RPMI7951 (cell line): ENCODE measurements around the gene HMCN2. TPM values are rescaled to one million over a fixed set of nuclear protein-coding genes. Genes with fewer than 3 reads are reported as not detected.

Source experiments
- DNase-seq: peaks from one replicate; pipeline ENCODE4 v3.0.0-alpha.2; 2012; ENCODE audit warnings: low read depth
- total RNA-seq: library from RNA; depleted of rRNA; stranded (reverse); fragments of >200 nt; shearing (Covaris generic); gene quantifications from 2 replicates; pipeline ENCODE4 v1.2.3, GENCODE V29; 2014

Gene HMCN2
- total RNA-seq, 1 experiment from 2014 or later = under 0.01 TPM

GRCh38 chr9:130466537-130467217, 201.1 kb downstream of the HMCN2 start:
- no peak for DNase-seq

- no peak for DNase-seq
Measured at GRCh38 chr9:130467316-130467715, 201.8 kb downstream of the HMCN2 start.

- DNase-seq = no peak
Measured at GRCh38 chr9:130468566-130468965, 203.0 kb downstream of the HMCN2 start.

GRCh38 chr9:130470269-130470668, 204.7 kb downstream of the HMCN2 start:
- DNase-seq = no peak

GRCh38 chr9:130470950-130471349, 205.4 kb downstream of the HMCN2 start:
- no peak for DNase-seq

- DNase-seq = no peak
Measured at GRCh38 chr9:130471411-130472183, 206.0 kb downstream of the HMCN2 start.

GRCh38 chr9:130472184-130472705, 206.7 kb downstream of the HMCN2 start:
- DNase-seq = no peak

GRCh38 chr9:130473009-130473408, 207.4 kb downstream of the HMCN2 start:
- no peak for DNase-seq

GRCh38 chr9:130473566-130473965, 208.0 kb downstream of the HMCN2 start:
- no peak for DNase-seq

- DNase-seq = no peak
Measured at GRCh38 chr9:130474106-130474505, 208.5 kb downstream of the HMCN2 start.

- no peak for DNase-seq
Measured at GRCh38 chr9:130476151-130476730, 210.7 kb downstream of the HMCN2 start.

- no peak for DNase-seq
Measured at GRCh38 chr9:130477564-130477963, 212.0 kb downstream of the HMCN2 start.

GRCh38 chr9:130478152-130478551, 212.6 kb downstream of the HMCN2 start:
- no peak for DNase-seq

- DNase-seq = no peak
Measured at GRCh38 chr9:130478736-130479575, 213.4 kb downstream of the HMCN2 start.

GRCh38 chr9:130479587-130479986, 214.0 kb downstream of the HMCN2 start:
- no peak for DNase-seq

- DNase-seq = no peak
Measured at GRCh38 chr9:130480673-130481072, 215.1 kb downstream of the HMCN2 start.

GRCh38 chr9:130482463-130482862, 216.9 kb downstream of the HMCN2 start:
- no peak for DNase-seq

- DNase-seq = no peak
Measured at GRCh38 chr9:130483371-130483971, 217.9 kb downstream of the HMCN2 start.
